Measurements from ENCODE around the gene SSUH2. TPM values are rescaled to one million over a fixed set of nuclear protein-coding genes. Genes with fewer than 3 reads are reported as not detected.

Gene SSUH2
- total and polyA plus RNA-seq, 2 of the 4 experiments (the other 2 are of a cell fraction), result 0.10 TPM; not detected in 1

DNA sequence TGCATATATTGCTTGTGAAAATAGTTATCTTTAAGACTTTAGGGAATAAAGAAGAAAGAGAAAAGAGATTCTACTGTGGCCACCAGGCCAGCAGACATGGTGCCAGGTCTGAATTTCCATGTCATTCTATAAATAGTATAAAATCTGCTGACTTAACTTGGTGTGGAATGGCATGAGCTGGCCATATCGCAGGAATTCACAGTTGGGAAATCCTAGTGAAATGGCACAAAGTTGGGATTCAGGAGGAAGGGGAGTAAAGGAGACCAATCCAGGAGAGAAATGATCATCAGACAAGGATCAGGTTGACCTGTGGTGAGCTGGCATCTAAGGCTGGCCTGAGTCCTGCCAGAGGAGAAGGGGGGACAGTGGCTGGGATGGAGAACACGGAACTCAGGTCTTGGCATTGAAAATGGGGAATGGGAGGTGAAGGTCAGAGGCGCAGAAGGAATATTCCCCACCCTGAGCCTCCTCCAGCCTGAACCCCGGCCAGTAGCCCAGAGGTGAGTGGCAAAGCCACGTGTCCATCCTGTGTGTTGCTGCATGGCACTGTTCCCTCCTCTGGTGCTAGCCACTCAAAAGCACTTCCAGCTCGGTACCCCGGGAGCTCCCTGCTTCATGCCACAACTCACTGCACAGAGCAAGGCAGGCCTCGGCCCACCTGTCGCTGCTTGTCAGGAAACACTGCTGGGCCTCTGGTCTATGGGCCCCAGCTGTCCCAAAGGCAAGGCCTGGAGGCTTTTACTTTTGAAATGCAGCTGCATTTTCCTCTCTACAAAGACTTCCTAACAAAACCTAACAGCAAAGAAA is 51.4 kb downstream of the SSUH2 start:
- Histone ChIP-seq H3K4me1 (ENCODE audit: control insufficient read depth, insufficient read depth, low read length) (peaks cover 5% of the 10 kb centered on the region), H3K18ac (ENCODE audit: low read depth, low read length) (peak overlapping the region; percentile 20; the same call in 1 of the 2 replicates), H3K9me1 (ENCODE audit: insufficient read depth, low read length) (no peaks in the 10 kb centered on the region), H4K91ac (ENCODE audit: insufficient read depth, low read depth, low read length) (0 out of 2 replicates have a peak overlapping the region, but pooled peaks have one; percentile 7), H3K79me1 (ENCODE audit: low read depth in 1 of 2, low read length in 2 of 2) (no peaks in the 10 kb centered on the region), H3K4ac (ENCODE audit: low read depth, low read length) (no peak overlapping the region), H2BK5ac (ENCODE audit: low read depth, low read length, poor library complexity, severe bottlenecking) (no peak overlapping the region), H4K5ac (ENCODE audit: low read depth, low read length) (peak overlapping the region; percentile 1; the same call in 1 of the 2 replicates), H3K9ac (ENCODE audit: low read depth, low read length) (no peak overlapping the region), H2AK9ac (replicated peaks; ENCODE audit: low read depth, low read length, poor library complexity) (no peak overlapping the region), H3K4me3 (ENCODE audit: insufficient read depth, low read depth, low read length) (no peak overlapping the region), H2BK15ac (ENCODE audit: low read depth, low read length) (no peak overlapping the region; the same call in 2 of the 3 replicates), H3K27me3 (ENCODE audit: control insufficient read depth, insufficient read depth, low read length) (peaks cover 2% of the 10 kb centered on the region; the same call in 1 of the 2 replicates), H3K36me3 (ENCODE audit: control insufficient read depth, insufficient read depth, low read length) (no peaks in the 10 kb centered on the region), H4K20me1 (ENCODE audit: insufficient read depth, low read length) (no peaks in the 10 kb centered on the region), H2BK120ac (ENCODE audit: low read depth, low read length) (peak overlapping the region; percentile 2; the same call in 1 of the 2 replicates), H2BK20ac (ENCODE audit: low read depth, low read length) (no peak overlapping the region), H2AK5ac (ENCODE audit: low read depth, low read length) (0 out of 2 replicates have a peak overlapping the region, but pooled peaks have one; percentile 8), H3K4me2 (ENCODE audit: low read depth, low read length) (no peak overlapping the region), H3K23ac (ENCODE audit: low read depth, low read length) (no peak overlapping the region), H3K27ac (ENCODE audit: insufficient read depth, low read length) (no peak overlapping the region), H3K14ac (replicated peaks; ENCODE audit: low read depth, low read length) (no peak overlapping the region), H2AFZ (replicated peaks; ENCODE audit: low read length, poor library complexity) (no peak overlapping the region), H3K9me3 (ENCODE audit: control insufficient read depth, insufficient read depth, low read length) (no peaks in the 10 kb centered on the region), H4K8ac (ENCODE audit: low read depth in 2 of 2, low read length in 2 of 2) (no peak overlapping the region), H3K56ac (ENCODE audit: extremely low read depth, insufficient read depth, low read length) (no peak overlapping the region)
- intact Hi-C loops (cut with micrococcal nuclease), result no loop called here
- in situ Hi-C loops (cut with MboI; ENCODE audit: low sequenced_read_pairs), result no loop called here
- dilution Hi-C loops (cut with HindIII; ENCODE audit: low sequenced_read_pairs, unreplicated experiment), result no loop called here
- ATAC-seq (ENCODE audit: low read depth) (peak; percentile 59), DNase-seq (peak; percentile 16)
- no TSS peak for BruUV-seq (replicated peaks)
- no peak for TF ChIP-seq CHD1 (IDR thresholded peaks at IDR 0.05; ENCODE audit: low read depth, low read length)
- TF ChIP-seq, protein P1, sequence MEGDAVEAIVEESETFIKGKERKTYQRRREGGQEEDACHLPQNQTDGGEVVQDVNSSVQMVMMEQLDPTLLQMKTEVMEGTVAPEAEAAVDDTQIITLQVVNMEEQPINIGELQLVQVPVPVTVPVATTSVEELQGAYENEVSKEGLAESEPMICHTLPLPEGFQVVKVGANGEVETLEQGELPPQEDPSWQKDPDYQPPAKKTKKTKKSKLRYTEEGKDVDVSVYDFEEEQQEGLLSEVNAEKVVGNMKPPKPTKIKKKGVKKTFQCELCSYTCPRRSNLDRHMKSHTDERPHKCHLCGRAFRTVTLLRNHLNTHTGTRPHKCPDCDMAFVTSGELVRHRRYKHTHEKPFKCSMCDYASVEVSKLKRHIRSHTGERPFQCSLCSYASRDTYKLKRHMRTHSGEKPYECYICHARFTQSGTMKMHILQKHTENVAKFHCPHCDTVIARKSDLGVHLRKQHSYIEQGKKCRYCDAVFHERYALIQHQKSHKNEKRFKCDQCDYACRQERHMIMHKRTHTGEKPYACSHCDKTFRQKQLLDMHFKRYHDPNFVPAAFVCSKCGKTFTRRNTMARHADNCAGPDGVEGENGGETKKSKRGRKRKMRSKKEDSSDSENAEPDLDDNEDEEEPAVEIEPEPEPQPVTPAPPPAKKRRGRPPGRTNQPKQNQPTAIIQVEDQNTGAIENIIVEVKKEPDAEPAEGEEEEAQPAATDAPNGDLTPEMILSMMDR (conservative IDR thresholded peaks at IDR 0.05; ENCODE audit: low read depth, low read length), result no peak
- 0 out of 2 replicates have a peak, but pooled peaks have one; percentile 13 for TF ChIP-seq MAFK (IDR thresholded peaks at IDR 0.05; ENCODE audit: low read depth, low read length)
- TF ChIP-seq, protein P2, sequence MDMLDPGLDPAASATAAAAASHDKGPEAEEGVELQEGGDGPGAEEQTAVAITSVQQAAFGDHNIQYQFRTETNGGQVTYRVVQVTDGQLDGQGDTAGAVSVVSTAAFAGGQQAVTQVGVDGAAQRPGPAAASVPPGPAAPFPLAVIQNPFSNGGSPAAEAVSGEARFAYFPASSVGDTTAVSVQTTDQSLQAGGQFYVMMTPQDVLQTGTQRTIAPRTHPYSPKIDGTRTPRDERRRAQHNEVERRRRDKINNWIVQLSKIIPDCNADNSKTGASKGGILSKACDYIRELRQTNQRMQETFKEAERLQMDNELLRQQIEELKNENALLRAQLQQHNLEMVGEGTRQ (IDR thresholded peaks at IDR 0.05; ENCODE audit: low read depth, low read length), result no peak
- TF ChIP-seq BHLHE40 (IDR thresholded peaks at IDR 0.05; ENCODE audit: low read depth, low read length), result no peak
- TF ChIP-seq CEBPB (IDR thresholded peaks at IDR 0.05; ENCODE audit: low read depth, low read length), result peak; percentile 48; the same call in 1 of the 2 replicates
- TF ChIP-seq NFE2L2 (IDR thresholded peaks at IDR 0.05; ENCODE audit: low read depth, low read length), result no peak
- no peak for TF ChIP-seq RFX5 (IDR thresholded peaks at IDR 0.05; ENCODE audit: low read depth, low read length)
- no peak for TF ChIP-seq FOS (IDR thresholded peaks at IDR 0.05; ENCODE audit: low read depth, low read length)
- TF ChIP-seq MXI1 (IDR thresholded peaks at IDR 0.05; ENCODE audit: borderline replicate concordance, low read depth, low read length), result no peak
- no peak for TF ChIP-seq MAZ (IDR thresholded peaks at IDR 0.05; ENCODE audit: borderline replicate concordance, low read depth, low read length)
- 33% methylated on average over 2 of the region's 9 CpGs; no CpG with 5 or more reads in 1 of the 2 experiments for WGBS, 2 experiments (ENCODE audit: extremely low coverage in 2 of 2, insufficient read length in 1 of 2)
- ChIA-PET CTCF (no interaction called here), POLR2A (ENCODE audit: unreplicated experiment) (interaction anchor here (0.6 kb wide), 2 partner anchors 11 to 151 kb away, joined by 3 read pairs; no protein-coding TSS in a partner anchor)
